SK-N-SH (cell line): ENCODE measurements around the gene BRD4. TPM values are rescaled to one million over a fixed set of nuclear protein-coding genes. Genes with fewer than 3 reads are reported as not detected.

Experiments used
- CTCF ChIA-PET: fragments of 300-600, 350-600 bp; formaldehyde crosslinking; extraction: SDS; loops from one replicate; lab custom pipeline; 2021; lab: Yijun Ruan, JAX
- POLR2A ChIA-PET: fragments of 350-600 bp; sonication (Branson Sonifier 250); formaldehyde crosslinking; extraction: SDS; loops from one replicate; lab custom pipeline; 2020; ENCODE audit warnings: antibody characterized with exemption, inconsistent platforms; lab: Yijun Ruan, JAX
- DNase-seq: peaks from one replicate; pipeline ENCODE4 v3.0.0; 2012
- H2AFZ ChIP-seq: fragments of 200-600 bp; sonication (generic); 2 replicates; pipeline ENCODE4 v1.8.1; 2016; ENCODE audit warnings: antibody characterized with exemption, mild to moderate bottlenecking, low read depth
- H3F3A ChIP-seq: fragments of 200-600 bp; sonication (generic); replicated peaks from 2 replicates; pipeline ENCODE3; 2016; ENCODE audit warnings: antibody characterized with exemption, mild to moderate bottlenecking; ENCODE audit not compliant: insufficient read depth
- H3K27ac ChIP-seq, 2 experiments: fragments of 200-500 bp in 1 of 2; fragments of 200-600 bp in 1 of 2; sonication (Bioruptor generic) in 1 of 2; sonication (generic), shearing (Covaris generic) in 1 of 2; 2 replicates each; pipeline versions ENCODE4 v1.5.1 to v1.6.1; 2014 to 2016; ENCODE audit warnings: low read depth in 2 of 2, inconsistent platforms in 1 of 2, low read length in 1 of 2, mild to moderate bottlenecking in 1 of 2, mixed read lengths in 1 of 2
- H3K27me3 ChIP-seq: fragments of 200-600 bp; sonication (generic), shearing (Covaris generic); 2 replicates; pipeline ENCODE4 v1.6.1; 2016; ENCODE audit warnings: mixed run types; ENCODE audit not compliant: insufficient read depth
- H3K36me3 ChIP-seq, 2 experiments: fragments of 200-500 bp in 1 of 2; fragments of 200-600 bp in 1 of 2; sonication (Bioruptor generic) in 1 of 2; sonication (generic) in 1 of 2; replicated peaks in 1 of 2; 2 replicates each; pipeline versions ENCODE3 to v1.5.1; 2014 to 2016; ENCODE audit warnings: low read length in 1 of 2, mild to moderate bottlenecking in 1 of 2; ENCODE audit not compliant: insufficient read depth in 2 of 2, control insufficient read depth in 1 of 2
- H3K4me1 ChIP-seq, 2 experiments: fragments of 200-500 bp in 1 of 2; fragments of 200-600 bp in 1 of 2; sonication (Bioruptor generic) in 1 of 2; sonication (generic), shearing (Covaris generic) in 1 of 2; 2 replicates each; pipeline versions ENCODE4 v1.5.1 to v1.6.1; 2014 to 2016; ENCODE audit warnings: low read depth in 1 of 2, low read length in 1 of 2, mixed run types in 1 of 2; ENCODE audit not compliant: insufficient read depth in 2 of 2, control insufficient read depth in 1 of 2
- H3K4me2 ChIP-seq: fragments of 200-600 bp; sonication (generic), shearing (Covaris generic); 2 replicates; pipeline ENCODE4 v1.6.1; 2017; ENCODE audit warnings: mixed run types
- H3K4me3 ChIP-seq, 2 experiments: fragments of 200-500 bp in 1 of 2; fragments of 200-600 bp in 1 of 2; sonication (Bioruptor generic) in 1 of 2; sonication (generic), shearing (Covaris generic) in 1 of 2; 2 replicates each; pipeline versions ENCODE4 v1.5.1 to v1.8.1; 2014 to 2016; ENCODE audit warnings: low read depth in 2 of 2, inconsistent platforms in 1 of 2, low read length in 1 of 2, mild to moderate bottlenecking in 1 of 2, mixed read lengths in 1 of 2, moderate library complexity in 1 of 2
- H3K79me2 ChIP-seq: fragments of 200-600 bp; sonication (generic); 2 replicates; pipeline ENCODE4 v1.8.1; 2017; ENCODE audit warnings: mild to moderate bottlenecking; ENCODE audit not compliant: insufficient read depth
- H3K9ac ChIP-seq: fragments of 200-600 bp; sonication (generic); 2 replicates; pipeline ENCODE4 v1.6.1; 2017; ENCODE audit warnings: mixed run types
- H3K9me2 ChIP-seq: fragments of 200-600 bp; sonication (generic); 2 replicates; pipeline ENCODE4 v1.6.1; 2017; ENCODE audit warnings: mixed run types
- H3K9me3 ChIP-seq: fragments of 200-600 bp; sonication (generic); 2 replicates; pipeline ENCODE4 v1.6.1; 2017; ENCODE audit warnings: mixed run types, mild to moderate bottlenecking, moderate library complexity
- H4K20me1 ChIP-seq: fragments of 200-600 bp; sonication (generic); 2 replicates; pipeline ENCODE4 v1.6.1; 2017; ENCODE audit warnings: mild to moderate bottlenecking, mixed run types; ENCODE audit not compliant: insufficient read depth
- FOXM1 ChIP-seq: IDR thresholded peaks from 2 replicates; pipeline ENCODE4 v1.4.0; 2012; ENCODE audit warnings: low read depth, mild to moderate bottlenecking
- NFIC ChIP-seq: IDR thresholded peaks from 2 replicates; pipeline ENCODE4 v1.4.0; 2012; ENCODE audit warnings: borderline replicate concordance
- NRF1 ChIP-seq: IDR thresholded peaks from 2 replicates; pipeline ENCODE4 v1.6.1; 2012; ENCODE audit warnings: low read depth, mild to moderate bottlenecking, low read length
- PBX3 ChIP-seq: IDR thresholded peaks from 2 replicates; pipeline ENCODE4; 2012
- POLR2AphosphoS5 ChIP-seq: IDR thresholded peaks from 2 replicates; pipeline ENCODE4 v1.6.1; 2012; ENCODE audit warnings: low read depth, low read length
- RCOR1 ChIP-seq: fragments of 150-350 bp; IDR thresholded peaks from 2 replicates; pipeline ENCODE4 v1.6.1; 2017; ENCODE audit warnings: antibody characterized with exemption, low read length
- RFX5 ChIP-seq: IDR thresholded peaks from 2 replicates; pipeline ENCODE4 v1.6.1; 2012; ENCODE audit warnings: mild to moderate bottlenecking, improper control_type of control experiment, low read length
- TCF12 ChIP-seq: IDR thresholded peaks from 2 replicates; pipeline ENCODE4 v1.4.0; 2012
- TEAD4 ChIP-seq: IDR thresholded peaks from 2 replicates; pipeline ENCODE4 v1.4.0; 2012; ENCODE audit warnings: mild to moderate bottlenecking, borderline replicate concordance; ENCODE audit not compliant: insufficient read depth
- WGBS: methylation state at CpG from one replicate; pipeline ENCODE4 v1.1.6; 2017; ENCODE audit warnings: low lambda C conversion rate; 5-methylcytosine and 5-hydroxymethylcytosine counted together
- polyA plus RNA-seq, 3 experiments: library from polyadenylated mRNA; depleted of rRNA; stranded (reverse); fragments of >200 nt; gene quantifications; 2 replicates each; pipeline ENCODE4 v1.2.3, GENCODE V29; 2012
- TF ChIP-seq, protein P1 (sequence below): IDR thresholded peaks from 2 replicates; pipeline ENCODE4 v1.4.0; 2012; ENCODE audit warnings: low read depth, borderline replicate concordance

The BRD4 gene
- polyA plus RNA-seq, 1 of the 3 experiments (the other 2 are of a cell fraction), result 10.0 TPM

GRCh38 chr19:15374105-15374651 is 41.8 kb upstream of the BRD4 start:
- CTCF ChIA-PET, result no interaction called here
- Histone ChIP-seq H3F3A (peaks cover 6% of the 10 kb centered on the region), H3K27ac (no peak overlapping the region; a peak in 1 of 4 replicates), H3K9ac (no peak overlapping the region), H3K4me3 (no peak overlapping the region), H3K9me3 (no peaks in the 10 kb centered on the region), H3K27me3 (no peaks in the 10 kb centered on the region), H2AFZ (no peak overlapping the region), H3K4me2 (no peak overlapping the region), H3K79me2 (peaks cover 74% of the 10 kb centered on the region), H3K9me2 (no peaks in the 10 kb centered on the region), H3K4me1 (peaks cover 9 to 23% of the 10 kb centered on the region in 2 experiments; a peak in 1 of 4 replicates), H4K20me1 (peaks cover 61% of the 10 kb centered on the region), H3K36me3 (peaks cover 25 to 44% of the 10 kb centered on the region in 2 experiments)
- DNase-seq, result peak; percentile 26
- POLR2A ChIA-PET, result no interaction called here
- TF ChIP-seq NFIC (no peak), PBX3 (no peak), RCOR1 (no peak), RFX5 (no peak)
- WGBS, result 98% methylated on average over 6 of the region's 21 CpGs

GRCh38 chr19:15373644-15374043 is 41.3 kb upstream of the BRD4 start:
- ChIA-PET CTCF (interaction anchor here (0.6 kb wide), 1 partner anchor 667 kb away, joined by 3 read pairs; no protein-coding TSS in a partner anchor), POLR2A (no interaction called here)
- Histone ChIP-seq H3K79me2 (peaks cover 68% of the 10 kb centered on the region), H3F3A (peaks cover 3% of the 10 kb centered on the region), H3K27me3 (no peaks in the 10 kb centered on the region), H3K9ac (no peak overlapping the region), H3K9me2 (no peaks in the 10 kb centered on the region), H3K4me1 (peaks cover 9 to 23% of the 10 kb centered on the region in 2 experiments; a peak in 1 of 4 replicates), H3K36me3 (peaks cover 25 to 49% of the 10 kb centered on the region in 2 experiments), H3K4me3 (no peak overlapping the region), H3K27ac (no peak overlapping the region), H2AFZ (no peak overlapping the region), H4K20me1 (peaks cover 59% of the 10 kb centered on the region), H3K4me2 (no peak overlapping the region), H3K9me3 (no peaks in the 10 kb centered on the region)
- TF ChIP-seq NRF1 (no peak), POLR2AphosphoS5 (no peak), TCF12 (no peak)
- TF ChIP-seq, protein P1, sequence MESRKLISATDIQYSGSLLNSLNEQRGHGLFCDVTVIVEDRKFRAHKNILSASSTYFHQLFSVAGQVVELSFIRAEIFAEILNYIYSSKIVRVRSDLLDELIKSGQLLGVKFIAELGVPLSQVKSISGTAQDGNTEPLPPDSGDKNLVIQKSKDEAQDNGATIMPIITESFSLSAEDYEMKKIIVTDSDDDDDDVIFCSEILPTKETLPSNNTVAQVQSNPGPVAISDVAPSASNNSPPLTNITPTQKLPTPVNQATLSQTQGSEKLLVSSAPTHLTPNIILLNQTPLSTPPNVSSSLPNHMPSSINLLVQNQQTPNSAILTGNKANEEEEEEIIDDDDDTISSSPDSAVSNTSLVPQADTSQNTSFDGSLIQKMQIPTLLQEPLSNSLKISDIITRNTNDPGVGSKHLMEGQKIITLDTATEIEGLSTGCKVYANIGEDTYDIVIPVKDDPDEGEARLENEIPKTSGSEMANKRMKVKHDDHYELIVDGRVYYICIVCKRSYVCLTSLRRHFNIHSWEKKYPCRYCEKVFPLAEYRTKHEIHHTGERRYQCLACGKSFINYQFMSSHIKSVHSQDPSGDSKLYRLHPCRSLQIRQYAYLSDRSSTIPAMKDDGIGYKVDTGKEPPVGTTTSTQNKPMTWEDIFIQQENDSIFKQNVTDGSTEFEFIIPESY, result no peak
- DNase-seq, result peak; percentile 25
- 93% methylated on average over 18 of the region's 22 CpGs for WGBS

GRCh38 chr19:15372891-15373301 is 40.6 kb upstream of the BRD4 start:
- Histone ChIP-seq H3K79me2 (peaks cover 61% of the 10 kb centered on the region), H2AFZ (no peak overlapping the region), H3K4me2 (no peak overlapping the region), H3K4me3 (no peak overlapping the region), H3K27ac (no peak overlapping the region), H3K36me3 (peaks cover 25 to 56% of the 10 kb centered on the region in 2 experiments), H3F3A (no peaks in the 10 kb centered on the region), H3K9me2 (no peaks in the 10 kb centered on the region), H3K9me3 (no peaks in the 10 kb centered on the region), H4K20me1 (peaks cover 53% of the 10 kb centered on the region), H3K9ac (no peak overlapping the region), H3K4me1 (peaks cover 9 to 21% of the 10 kb centered on the region in 2 experiments; a peak in 1 of 4 replicates), H3K27me3 (no peaks in the 10 kb centered on the region)
- 100% methylated on average over 2 of the region's 30 CpGs for WGBS
- DNase-seq, result peak; percentile 21
- TF ChIP-seq NFIC (no peak), FOXM1 (no peak), TCF12 (no peak), TEAD4 (no peak)
- ChIA-PET CTCF (interaction anchor here (0.6 kb wide), 1 partner anchor 668 kb away, joined by 3 read pairs; no protein-coding TSS in a partner anchor), POLR2A (interaction anchor here (0.5 kb wide), 1 partner anchor 36 kb away, joined by 4 read pairs; no protein-coding TSS in a partner anchor)
